Vagina (tissue), 2 donors: Measurements from ENCODE around the gene BTK.

Experiments used
- CTCF ChIP-seq, 3 experiments: fragments of 450-650 bp in 2 of 3; fragments of 200-600 bp in 1 of 3; sonication (generic) in 1 of 3; IDR thresholded peaks; one replicate each; pipeline ENCODE4 v1.5.1; 2017 to 2019; ENCODE audit warnings: antibody characterized with exemption in 3 of 3, mild to moderate bottlenecking in 2 of 3, moderate library complexity in 2 of 3
- POLR2A ChIP-seq, 2 donors: fragments of 450-650 bp; IDR thresholded peaks; one replicate each; pipeline ENCODE4 v1.6.1; 2017; ENCODE audit warnings: antibody characterized with exemption in 2 of 2, mild to moderate bottlenecking in 2 of 2, moderate library complexity in 2 of 2

- TF ChIP-seq POLR2A (IDR thresholded peaks at IDR 0.05) (no peak), CTCF (IDR thresholded peaks at IDR 0.05) (no peak)
These were observed 11.8 kb upstream of the BTK start for GRCh38 chrX:101397779-101398178.
